Raji (cell line): ENCODE results near the gene ERMARD.

ENCODE experiments used
- POLR2A ChIP-seq: IDR thresholded peaks from 2 replicates; pipeline ENCODE4 v1.6.1; 2011; ENCODE audit warnings: low read depth, low read length, control low read depth; ENCODE audit not compliant: insufficient read depth

Gene ERMARD

DNA sequence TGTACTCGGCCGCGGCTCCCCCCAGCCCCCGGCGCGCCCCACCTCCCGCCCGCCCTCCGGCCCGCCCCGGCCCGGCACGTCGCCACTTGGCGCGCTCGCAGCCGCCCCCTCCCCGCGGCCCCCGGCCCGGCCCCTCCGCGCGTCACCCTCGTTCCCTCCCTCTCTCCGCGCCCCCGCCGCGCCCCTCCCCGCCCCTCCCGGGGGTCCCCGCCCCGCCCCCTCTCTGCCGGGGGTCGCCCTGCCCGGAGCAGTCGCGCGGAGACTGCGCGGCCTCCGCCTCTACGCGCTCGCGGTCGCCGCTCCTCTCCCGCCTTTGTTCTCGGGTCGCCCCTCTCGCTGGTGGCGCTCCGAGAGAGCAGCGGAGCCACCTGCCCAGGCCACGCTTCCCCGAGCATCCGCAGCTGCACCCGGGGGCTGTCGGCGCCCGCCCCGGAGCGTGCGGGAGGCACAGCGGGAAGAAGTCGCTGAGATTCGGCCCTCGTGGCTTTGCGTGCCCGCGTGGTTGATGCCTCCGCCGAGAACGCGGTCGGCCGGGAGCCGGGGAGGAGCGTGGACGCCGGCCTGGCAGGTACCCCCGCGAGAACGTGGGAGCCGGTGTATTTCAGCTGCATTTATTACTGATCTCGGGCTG, 26.8 kb upstream of the ERMARD start, which contains the start of gene PHF10:
Gene PHF10 (minus strand): TSS at position 7 of the 631 bp plus-strand sequence. CDS start 569 bp downstream, outside the sequence.
- TF ChIP-seq POLR2A = peak; percentile 49

DNA sequence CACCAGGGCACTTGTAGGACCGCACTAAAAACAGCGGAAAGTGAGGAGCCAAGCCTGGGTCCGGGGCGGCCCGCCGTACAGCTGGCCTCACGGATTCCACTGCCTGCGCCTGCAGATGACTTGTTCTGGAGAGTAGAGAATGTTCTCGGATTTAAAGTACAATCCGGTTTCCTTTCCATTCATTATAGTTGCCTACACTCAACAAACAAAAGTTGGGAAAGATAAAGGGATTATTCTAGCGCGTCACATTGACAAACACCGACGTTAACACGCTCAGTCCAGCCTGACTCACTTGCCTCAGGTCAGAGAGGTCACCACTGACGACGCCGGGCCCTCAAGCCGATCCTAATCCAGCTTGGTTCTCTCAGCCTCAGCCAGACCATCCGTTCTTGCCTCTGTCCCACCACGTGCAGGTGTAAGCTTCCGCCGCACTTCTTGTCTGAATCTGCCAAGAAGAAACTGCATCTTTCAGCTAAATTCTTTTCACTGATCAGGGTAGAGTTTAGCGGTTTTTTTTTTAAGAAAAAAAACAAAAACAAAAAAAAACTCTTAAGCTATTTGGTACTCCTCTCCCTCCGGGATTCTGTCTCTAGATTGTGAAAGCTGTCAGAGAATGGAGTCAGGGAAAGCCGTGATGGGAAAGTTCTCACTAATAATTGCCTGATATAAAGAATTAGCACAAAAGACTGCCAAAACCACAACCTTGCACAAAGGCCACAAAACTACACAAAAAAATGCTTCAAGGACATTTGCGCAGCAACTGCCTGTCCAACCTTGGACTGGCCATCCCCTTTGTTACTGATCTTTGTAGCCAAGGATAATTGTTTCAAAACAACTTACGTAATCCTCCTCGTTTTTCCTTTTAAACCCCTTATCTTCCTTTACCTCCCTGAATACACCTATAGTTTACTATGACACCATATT, 26.0 kb upstream of the ERMARD start:
- TF ChIP-seq POLR2A = no peak

DNA sequence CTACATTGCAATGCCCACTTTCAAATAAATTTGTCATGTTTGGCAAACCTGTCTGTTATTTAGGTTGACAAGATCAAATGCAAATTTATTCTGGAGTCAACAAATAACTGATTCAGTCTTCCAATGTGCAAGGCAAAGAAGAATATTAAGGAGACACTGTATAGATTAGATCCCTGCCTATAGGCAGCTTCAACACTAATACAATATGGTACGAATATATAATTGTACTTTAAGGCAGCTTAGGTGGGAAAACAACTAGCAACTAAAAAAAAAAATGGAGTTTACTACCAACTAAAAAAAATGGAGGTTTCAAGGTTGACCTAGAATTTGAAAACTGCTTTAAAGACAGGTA, 25.4 kb upstream of the ERMARD start:
- TF ChIP-seq POLR2A = no peak

DNA sequence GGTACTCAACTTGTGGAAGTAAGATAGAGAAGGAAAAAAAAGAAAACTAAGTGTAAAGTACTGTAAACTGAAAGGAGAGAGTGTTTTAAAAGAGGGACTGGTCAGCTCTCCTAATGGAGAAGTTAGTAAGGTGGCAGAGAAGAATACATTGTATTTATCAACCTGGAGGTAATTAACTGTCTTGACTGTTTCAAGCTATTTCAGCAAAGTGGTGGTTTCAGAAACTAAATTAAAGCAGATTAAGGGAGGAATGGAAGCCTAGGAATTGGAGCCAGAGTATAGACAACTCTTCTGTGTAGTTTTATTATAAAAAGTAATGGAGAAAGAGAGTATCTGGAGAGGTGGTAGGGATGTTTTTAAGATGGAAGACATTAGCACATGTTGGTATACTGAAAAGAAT, 24.5 kb upstream of the ERMARD start:
- no peak for TF ChIP-seq POLR2A

DNA sequence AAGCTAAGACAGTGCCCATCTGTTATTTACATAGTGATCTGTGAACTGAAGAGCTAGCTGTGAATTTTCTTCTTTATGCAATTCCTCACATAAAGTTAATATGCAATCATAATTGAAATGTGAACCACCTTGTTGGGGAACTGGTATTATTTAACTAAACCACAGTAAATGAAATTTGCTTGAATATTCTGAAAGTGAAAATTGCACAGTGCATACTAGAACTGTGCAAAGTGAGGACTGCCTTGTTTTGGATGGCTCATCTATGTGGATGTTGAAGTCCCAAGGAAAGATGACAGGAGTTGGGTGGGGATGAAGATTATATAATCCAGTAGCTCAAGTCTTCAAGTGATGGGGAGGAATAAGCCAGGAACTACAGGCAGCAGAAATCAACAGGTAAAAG, 21.5 kb upstream of the ERMARD start:
- no peak for TF ChIP-seq POLR2A

DNA sequence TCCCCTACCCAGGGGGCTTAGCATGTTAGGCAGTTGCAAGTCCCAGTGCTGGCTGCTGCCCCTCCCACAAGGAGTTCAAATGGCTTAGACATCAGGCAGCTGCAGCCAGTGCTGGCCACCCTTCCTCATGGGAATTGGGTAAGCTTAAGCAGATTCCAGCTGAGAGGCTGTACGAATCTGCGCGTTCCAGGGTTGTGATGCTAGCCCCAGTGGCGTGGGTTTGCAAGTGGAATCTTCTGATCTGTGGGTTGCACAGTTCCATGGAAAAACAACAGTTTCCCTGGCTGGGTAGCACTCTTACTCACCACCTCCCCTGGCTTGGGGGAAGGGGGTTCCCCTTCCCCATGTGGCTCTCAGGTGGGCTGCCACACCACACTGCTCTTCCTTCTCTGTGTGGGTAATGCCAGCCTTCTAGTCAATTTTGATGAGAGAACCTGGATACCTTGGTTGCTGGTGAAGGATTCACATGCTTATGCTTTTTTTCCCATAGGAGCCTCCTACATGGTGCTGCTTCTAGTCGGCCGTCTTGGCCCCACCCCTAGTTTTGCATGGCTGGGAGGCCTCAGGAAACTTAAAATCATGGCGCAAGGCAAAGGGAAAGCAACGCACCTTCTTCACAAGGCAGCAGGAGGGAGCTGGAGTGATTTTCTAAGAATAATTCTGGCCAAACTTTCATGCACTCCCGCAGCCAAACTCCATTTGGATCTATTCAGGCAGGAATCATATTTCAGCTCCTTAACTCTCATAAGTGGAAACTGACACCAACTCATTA, 13.0 kb upstream of the ERMARD start:
- no peak for TF ChIP-seq POLR2A

DNA sequence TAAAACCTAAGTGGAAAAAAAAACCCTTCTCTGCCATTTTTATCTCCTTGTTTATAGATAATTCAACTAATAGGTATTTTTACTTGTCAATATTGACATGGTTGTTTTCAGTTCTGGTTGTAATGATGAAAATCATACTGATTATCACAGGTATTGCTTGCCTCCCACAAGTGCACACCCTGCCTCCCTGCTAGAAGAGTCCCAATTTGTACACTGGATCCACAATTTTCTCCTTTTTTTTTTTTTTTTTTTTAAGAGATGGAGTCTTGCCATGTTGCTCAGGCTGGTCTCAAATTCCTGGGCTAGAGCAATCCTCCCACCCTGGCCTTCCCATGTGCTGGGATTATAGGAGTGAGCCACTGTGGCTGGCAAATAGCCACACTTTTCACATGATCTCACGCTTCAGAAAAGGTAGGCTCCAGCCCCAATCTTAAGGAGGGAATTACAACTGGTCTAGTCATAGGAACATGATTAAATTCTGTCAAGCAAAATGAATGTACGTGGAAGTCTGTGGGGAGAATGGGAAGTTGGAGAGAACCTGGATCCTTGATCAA, 12.4 kb upstream of the ERMARD start:
- TF ChIP-seq POLR2A = no peak

DNA sequence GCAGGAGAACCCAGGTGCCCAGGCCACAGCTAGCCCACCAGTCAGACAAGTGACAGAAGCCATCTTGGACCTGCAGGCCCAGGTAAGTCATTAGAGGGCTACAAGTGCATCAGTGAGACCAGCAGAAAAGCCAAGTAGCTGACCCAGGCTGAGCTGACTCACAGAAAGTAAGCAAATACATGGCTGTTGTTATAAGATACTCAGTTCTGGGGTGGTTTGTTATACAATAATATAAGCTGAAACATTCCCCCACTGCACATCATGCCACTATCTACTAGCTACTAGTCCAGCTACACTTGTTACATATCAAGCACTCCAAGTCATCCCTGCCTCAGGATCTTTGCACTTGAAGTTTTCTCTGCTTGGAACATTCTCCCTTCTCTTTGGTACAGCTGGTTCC, 10.1 kb upstream of the ERMARD start:
- no peak for TF ChIP-seq POLR2A

DNA sequence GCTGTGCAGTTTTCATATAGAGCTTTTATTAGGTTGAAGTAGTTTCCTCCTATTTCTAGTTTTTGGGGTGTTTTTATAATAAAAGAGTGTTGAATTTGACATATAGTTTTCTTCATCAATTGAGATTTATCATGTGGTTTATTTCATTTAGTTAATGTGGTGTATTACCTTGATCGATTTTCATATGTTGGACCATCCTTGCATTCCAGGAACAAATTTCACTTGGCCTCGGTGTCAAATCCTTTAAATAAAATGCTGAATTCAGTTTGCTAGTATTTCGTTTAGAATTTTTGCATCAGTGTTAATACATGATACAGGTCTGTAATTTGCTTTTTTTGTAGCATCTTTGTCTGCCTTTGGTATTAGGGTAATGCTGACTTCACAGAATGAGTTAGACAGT, 6.0 kb upstream of the ERMARD start:
- TF ChIP-seq POLR2A = no peak

DNA sequence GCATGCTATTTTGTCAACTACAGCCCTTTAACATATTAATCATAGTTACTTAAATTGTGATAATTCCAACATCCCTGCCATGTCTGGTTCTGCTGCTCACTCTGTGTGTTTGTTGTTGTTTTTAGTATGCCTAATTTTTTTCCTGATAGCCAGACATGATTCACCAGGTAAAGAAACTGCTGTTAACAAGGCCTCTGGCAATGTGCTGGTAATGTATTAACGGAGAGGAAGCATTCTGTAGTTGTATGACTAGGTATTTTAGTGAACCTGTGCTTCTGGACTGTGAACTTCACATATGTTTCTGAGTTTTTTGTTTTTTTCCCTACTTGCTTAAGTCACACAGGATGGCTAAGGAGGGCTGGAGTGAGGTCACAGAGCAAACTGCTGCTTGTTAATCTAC, 4.9 kb upstream of the ERMARD start:
- no peak for TF ChIP-seq POLR2A

DNA sequence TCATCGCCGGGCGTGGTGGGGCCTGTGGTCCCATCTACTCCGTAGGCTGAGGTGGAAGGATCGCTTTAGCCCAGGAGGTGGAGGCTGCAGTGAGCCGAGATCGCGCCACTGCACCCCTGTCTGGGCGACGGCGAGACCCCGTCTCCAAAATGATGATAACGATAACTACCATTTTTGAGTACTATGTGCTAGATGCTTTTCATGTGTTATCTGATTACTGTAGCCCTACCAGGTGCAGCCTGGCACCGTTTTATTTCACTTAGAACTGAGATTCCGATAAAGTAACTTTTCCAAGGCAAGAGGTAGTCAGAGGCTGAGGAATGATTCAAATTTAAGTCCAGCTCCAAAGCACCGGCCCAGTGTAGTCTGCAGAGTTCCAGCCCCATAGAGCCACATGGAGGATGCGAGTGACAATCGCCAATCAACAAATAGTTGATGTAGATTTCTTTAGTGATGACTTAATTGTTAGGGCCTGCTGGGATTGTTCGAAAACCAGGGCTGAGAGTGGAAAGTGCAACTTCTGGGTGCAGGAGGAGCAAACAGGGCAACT, 727 bp downstream of the ERMARD start:
- TF ChIP-seq POLR2A = no peak

DNA sequence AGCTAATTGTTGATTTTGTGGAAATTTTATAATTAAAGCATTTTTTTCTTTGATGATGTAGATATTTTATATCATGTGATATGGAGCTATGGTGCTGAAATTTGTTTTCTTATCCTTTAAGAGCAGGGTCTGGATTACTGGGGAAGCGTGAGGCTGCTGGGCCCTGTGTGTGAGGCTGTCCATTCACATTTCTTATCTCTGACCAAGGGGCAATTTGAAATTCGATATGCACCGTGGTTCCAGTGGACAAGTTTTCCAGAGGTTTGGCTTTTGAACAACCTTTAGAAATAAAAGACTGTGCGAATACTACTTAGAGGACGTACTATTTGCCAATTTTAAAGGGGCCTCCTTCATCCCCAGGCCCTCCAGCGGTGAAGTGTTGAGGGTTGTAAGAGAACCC, 3.7 kb downstream of the ERMARD start:
- no peak for TF ChIP-seq POLR2A

DNA sequence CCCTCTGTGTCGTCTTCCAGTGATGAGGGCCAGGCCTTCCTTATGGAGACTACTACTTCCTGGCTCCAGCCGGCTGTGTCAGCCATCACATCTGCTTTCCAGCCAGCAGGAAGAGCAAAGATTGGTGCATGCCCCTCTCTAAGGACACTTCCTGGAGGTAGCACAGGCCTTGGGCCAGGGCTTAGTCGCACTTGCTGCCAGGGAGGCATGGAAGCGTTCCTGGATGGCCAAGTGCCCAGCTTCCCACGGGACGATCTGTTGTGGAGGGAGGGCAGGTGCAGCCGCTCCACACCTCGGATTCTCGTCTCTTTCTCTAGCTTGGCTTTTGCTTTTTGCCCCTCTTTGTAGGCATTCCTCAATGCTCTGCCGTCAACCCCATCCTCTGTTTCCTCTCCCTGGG, 11.9 kb downstream of the ERMARD start:
- TF ChIP-seq POLR2A = no peak

DNA sequence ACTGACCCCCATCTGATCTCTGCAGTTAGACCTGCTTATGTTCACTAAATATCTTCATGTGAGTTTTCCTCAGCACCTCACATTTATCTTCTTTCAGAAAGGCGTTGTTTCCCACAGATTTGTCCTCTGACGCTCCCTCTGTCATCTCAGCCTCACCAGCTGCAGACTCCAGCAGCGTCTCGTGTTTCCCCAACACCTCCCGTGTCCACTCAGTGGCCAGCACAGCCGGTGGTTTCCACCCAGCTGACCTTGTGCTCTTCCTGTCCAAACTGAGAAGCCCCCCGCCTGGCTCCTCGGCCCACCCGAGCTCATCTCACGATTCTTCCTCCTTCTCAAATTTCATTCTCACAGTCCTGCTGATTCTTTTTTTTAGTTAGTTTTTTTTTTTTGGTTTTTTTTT, 12.5 kb downstream of the ERMARD start:
- TF ChIP-seq POLR2A = no peak

DNA sequence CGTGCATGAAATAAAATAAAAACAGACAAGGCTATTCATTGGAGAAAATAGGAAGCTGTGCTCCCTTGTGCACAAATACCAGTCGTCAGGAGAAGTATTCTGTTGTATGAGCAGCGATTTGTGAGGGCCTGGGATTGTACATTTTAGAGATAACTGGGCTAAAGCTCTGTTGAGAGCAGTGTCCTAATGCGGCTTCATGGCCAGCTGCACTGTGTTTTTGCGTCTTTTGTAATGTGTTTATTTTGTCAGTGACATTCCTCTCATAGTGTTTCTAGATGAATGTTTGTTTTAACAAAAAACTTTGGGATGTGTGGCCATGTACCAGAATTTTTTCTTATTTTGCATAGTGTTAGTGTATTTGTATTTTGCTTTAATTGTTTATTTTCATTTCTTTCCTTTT, 14.8 kb downstream of the ERMARD start:
- TF ChIP-seq POLR2A = no peak
